GM12864 (cell line): ENCODE measurements around the gene NELL1.

Experiments
- DNase-seq: peaks from one replicate; pipeline ENCODE4 v3.0.0-alpha.2; 2011; ENCODE audit warnings: low read depth
- H3K4me3 ChIP-seq: 2 replicates; pipeline ENCODE4 v1.5.1; 2011; ENCODE audit warnings: mild to moderate bottlenecking, low read depth, low read length, control low read depth
- CTCF ChIP-seq: IDR thresholded peaks from 2 replicates; pipeline ENCODE4 v1.5.1; 2011; ENCODE audit warnings: low read depth, mild to moderate bottlenecking, moderate library complexity, low read length, control low read depth, inconsistent platforms; ENCODE audit errors: missing control alignments

The NELL1 gene

GRCh38 chr11:21572210-21572609, 902.8 kb downstream of the NELL1 start:
- no peak for DNase-seq
- no peak for TF ChIP-seq CTCF

GRCh38 chr11:21582791-21583190, 913.4 kb downstream of the NELL1 start:
- no peak for DNase-seq
- no peak overlapping the region for H3K4me3 ChIP-seq
- no peak for TF ChIP-seq CTCF

More at GRCh38 chr11:21572210-21572609, 902.8 kb downstream of the NELL1 start:
- H3K4me3 ChIP-seq: no peak overlapping the region

- no peak for TF ChIP-seq CTCF
- DNase-seq: no peak
- no peak overlapping the region for H3K4me3 ChIP-seq
Measured at GRCh38 chr11:21588754-21589153, 919.4 kb downstream of the NELL1 start.

GRCh38 chr11:21602699-21603098, 933.3 kb downstream of the NELL1 start:
- no peak for TF ChIP-seq CTCF
- DNase-seq: no peak
- no peak overlapping the region for H3K4me3 ChIP-seq

GRCh38 chr11:21603886-21604285, 934.5 kb downstream of the NELL1 start:
- no peak for TF ChIP-seq CTCF
- no peak for DNase-seq
- H3K4me3 ChIP-seq: no peak overlapping the region

GRCh38 chr11:21604564-21604963, 935.2 kb downstream of the NELL1 start:
- DNase-seq: no peak
- no peak for TF ChIP-seq CTCF
- H3K4me3 ChIP-seq: no peak overlapping the region

GRCh38 chr11:21612326-21612725, 942.9 kb downstream of the NELL1 start:
- no peak for DNase-seq
- no peak overlapping the region for H3K4me3 ChIP-seq
- TF ChIP-seq CTCF: no peak
